GM18502 (cell line): ENCODE data around the gene SPRYD4.
"Not testable (repeated sequence)": the region's sequence is repeated elsewhere in the genome, so short reads cannot be mapped to it uniquely, and the experiment has no call there.

Experiments used
- ATAC-seq: cut with Tn5 transposase; IDR thresholded peaks from one replicate; pipeline ENCODE4 v1.9.1; 2021; ENCODE audit warnings: mild to moderate bottlenecking; ENCODE audit not compliant: unreplicated experiment, poor library complexity

The SPRYD4 gene

DNA sequence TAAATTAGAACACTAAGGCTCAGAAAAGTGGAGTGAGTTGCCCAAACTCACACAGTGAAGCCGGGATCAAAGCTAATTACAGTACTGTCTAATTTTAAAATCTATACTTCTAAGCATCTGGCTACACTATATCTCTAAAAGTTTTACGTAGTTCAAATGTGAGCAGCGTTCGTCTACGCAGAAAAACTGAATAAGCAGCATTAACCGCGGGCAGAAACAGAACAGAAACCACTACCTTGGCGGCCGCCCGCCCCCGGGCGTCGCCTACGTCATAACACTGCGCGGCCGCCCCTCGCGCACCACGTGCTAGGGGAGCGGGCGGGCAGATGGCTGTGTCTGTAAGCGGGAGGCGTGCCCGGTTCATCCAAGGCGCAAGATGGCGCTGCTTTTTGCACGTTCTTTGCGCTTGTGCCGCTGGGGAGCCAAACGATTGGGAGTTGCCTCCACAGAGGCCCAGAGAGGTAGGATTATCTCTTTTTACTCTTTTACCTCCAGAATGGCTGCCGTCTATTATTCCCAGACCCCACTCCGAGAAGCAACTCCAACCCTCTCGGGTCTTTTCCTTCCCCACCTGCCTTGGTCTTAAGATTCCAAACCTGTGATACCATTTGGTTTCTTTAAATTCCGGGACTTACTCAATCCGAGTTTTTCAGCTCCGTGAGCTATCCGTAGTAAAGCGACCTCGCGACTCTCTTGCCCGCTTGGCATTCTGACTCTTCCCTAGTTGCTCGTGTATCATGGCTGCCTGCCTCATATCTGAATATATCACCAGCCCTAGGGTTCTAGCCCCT lies at the start of gene SPRYD4:
Gene SPRYD4 (plus strand): TSS at position 363 of the 791 bp plus-strand sequence. CDS start 14 bp downstream, at position 377.
- ATAC-seq = peak; percentile 84

- no peak for ATAC-seq
Observed at GRCh38 chr12:56420411-56420810, 48.0 kb upstream of the SPRYD4 start.

- ATAC-seq = no peak
Observed at GRCh38 chr12:56425193-56425592, 43.2 kb upstream of the SPRYD4 start.

DNA sequence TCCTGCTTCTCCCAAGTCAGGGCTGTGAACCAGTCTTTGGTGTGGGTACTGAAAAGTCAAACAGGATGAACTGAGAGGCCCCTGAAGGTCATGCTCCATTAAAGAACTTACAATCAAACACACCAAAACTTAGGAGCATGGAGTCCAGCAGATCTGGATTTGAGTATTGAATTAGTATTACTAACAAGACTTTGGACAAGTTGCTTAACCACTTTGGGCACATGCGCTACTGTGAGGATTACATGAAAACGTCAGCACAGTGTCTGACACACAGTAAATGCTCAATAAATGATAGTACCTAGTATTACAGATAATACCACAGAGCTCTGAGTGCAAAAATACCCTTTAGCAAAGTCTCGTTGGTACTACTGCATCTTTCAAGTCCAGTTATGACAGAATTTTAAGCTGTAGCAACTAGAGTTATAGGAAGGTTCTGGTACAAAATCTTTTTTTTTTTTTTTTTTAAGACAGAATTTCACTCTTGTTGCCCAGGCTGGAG lies 42.4 kb upstream of the SPRYD4 start:
- no peak for ATAC-seq

DNA sequence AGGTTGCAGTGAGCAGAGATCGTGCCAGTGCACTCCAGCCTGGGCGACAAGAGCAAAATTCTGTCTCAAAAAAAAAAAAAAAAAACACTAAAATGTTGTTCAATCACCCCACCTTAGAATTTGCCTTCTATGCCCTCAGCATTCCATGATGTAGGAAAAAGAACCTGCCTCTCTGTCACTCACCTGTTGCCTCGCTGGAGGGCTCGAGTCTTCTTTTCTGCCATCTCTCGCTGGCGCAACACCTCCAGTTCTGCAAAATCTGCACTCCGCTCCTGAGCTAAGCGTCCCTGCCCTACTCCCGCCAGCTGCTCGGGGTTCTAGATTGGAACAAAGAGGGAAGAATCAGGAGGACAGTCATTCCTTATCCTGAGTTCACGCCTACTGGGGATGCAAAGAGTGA lies 37.1 kb upstream of the SPRYD4 start:
- ATAC-seq = no peak

GRCh38 chr12:56431850-56432249 lies 36.5 kb upstream of the SPRYD4 start:
- ATAC-seq = no peak

DNA sequence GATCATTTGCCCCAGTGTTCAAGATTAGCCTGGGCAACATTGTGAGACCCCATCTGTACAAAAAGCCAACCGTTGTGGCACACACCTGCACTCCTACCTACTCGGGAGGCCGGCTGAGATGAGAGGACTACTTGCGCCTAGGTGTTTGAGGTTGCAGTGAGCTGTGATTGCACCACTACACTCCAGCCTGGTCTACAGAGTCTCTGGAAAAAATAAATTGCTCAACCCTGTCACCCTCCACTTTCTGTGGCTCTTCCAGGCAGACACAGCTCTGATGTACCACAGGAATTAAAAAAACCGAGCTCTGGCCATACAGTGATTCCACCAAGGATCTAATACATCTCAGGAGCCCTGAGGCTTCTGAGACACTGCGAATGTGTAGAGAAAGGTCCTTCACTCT lies 33.5 kb upstream of the SPRYD4 start:
- ATAC-seq = no peak

- ATAC-seq = no peak
Observed at GRCh38 chr12:56437430-56438176, 30.8 kb upstream of the SPRYD4 start.

DNA sequence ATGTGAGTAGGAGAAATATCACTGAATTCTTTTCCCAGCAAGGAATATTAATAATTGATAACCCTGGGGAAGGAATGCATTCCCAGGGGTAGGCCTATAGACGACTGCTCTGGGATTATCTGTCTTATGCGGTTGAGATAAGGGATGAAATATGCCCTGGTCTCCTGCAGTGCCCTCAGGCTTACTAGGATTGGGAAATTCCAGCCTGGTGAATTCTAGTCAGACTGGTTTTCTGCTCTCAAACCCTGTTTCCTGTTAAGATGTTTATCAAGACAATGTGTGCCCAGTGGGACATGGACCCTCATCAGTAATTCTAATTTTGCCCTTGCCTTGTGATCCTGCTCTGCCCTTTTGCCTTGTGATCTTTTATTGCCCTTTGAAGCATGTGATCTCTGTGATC lies 25.2 kb upstream of the SPRYD4 start:
- ATAC-seq = not testable (repeated sequence)

DNA sequence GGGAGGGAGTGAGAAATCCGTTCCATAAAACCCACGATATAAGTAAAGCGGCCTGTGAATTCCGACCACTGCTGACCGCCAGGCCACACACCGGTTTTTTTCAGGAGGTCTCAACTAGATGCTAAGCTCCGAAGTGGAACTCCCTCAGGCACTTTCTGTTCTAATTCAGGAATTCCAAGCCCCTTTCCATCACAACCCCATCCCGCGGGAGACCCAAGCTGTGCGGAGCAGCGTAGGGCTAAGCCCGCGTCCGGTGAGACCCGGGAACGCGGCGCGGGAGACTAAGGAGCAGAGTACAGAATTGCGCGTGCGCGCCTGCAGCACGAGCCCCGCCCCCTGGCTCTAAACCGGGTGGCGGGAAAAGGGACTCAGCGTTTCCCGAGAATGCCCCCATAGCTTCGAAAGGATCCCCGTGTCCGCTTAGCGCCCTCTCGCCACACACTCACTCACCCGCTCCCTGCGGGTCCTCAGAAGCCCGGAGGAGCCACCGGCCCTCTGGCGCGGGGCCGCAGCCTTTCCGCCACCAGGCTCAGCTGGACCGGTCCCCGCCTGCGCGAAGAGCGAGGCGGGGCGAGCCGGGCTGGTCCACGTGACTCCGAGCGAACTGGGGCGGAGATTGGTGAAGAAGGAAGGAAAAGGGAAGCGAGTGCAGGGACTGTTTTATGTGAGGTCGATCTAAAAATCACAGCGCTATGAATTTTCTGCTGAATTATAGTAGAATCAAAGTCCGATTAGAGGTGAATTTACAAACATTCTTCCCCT lies 19.3 kb upstream of the SPRYD4 start, which contains the start of gene TIMELESS:
Gene TIMELESS (minus strand): TSS at position 567 of the 762 bp plus-strand sequence. CDS start 15,256 bp downstream, outside the sequence.
- peak; percentile 92 for ATAC-seq

- ATAC-seq = no peak
Observed at GRCh38 chr12:56449622-56449984, 18.8 kb upstream of the SPRYD4 start.

GRCh38 chr12:56450241-56450640 lies 18.1 kb upstream of the SPRYD4 start:
- no peak for ATAC-seq

DNA sequence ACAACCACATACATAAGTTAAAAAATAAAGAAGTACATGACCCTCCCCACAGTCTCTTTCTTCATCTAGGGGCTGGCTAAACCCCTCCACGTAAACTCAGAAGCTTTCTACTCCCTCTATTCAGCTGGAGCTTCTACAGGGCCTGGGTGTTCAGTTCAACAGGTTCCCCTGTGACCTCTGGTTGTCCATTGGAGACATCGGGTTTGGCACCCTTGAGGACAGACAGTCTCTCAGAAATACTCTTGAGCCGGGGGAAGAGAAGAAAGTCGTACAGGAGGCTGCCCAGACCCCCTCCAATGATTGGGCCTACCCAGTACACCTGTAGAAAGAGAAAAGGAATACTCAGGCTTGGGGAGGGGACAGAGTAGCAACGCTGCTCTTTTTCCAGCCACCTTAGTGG lies 17.2 kb upstream of the SPRYD4 start:
- no peak for ATAC-seq

DNA sequence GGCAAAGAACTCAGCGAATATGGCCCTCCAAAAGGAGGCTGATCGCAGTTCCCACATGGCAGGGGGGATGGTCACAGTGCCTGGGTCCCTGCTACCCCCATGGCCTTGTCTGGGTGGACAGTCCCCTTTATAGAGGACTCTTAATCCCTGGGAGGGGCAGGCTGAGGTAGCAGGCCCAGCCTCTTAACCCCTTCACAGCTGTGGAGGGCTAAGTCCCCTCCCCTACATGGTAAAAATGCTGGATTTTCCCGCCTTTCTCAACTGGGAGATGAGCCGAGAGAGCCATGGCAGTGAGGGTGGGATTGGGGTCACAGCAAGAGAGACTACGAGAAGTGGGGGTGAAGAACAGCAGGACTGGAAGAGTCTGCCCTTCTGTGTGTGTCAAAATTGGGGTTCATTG lies 13.8 kb upstream of the SPRYD4 start, which contains the start of gene MIP:
Gene MIP (minus strand): TSS at position 101 of the 400 bp plus-strand sequence. CDS start 44 bp downstream, at position 57.
- no peak for ATAC-seq

GRCh38 chr12:56457817-56458216 lies 10.6 kb upstream of the SPRYD4 start:
- no peak for ATAC-seq

- no peak for ATAC-seq
Observed at GRCh38 chr12:56461235-56462159, 6.9 kb upstream of the SPRYD4 start.

DNA sequence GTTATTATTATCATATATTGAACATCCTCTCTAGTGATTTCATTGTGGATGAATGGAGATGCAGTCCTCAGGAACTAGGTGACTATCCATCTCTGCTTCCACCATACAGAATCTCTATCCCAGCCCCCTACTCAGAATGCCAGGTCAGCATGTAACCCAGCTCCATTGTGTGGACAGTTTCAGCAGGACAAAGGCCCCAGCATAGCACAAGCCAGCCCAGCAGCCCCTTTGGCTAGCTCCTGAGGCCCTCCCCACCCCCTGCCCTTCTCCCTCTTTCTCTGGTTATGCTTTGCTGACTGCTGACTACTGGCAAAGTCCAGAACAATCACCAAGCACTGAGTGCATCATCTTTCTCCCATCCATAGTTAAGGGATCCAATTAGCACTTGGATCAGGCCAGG lies 5.8 kb upstream of the SPRYD4 start:
- ATAC-seq = no peak

DNA sequence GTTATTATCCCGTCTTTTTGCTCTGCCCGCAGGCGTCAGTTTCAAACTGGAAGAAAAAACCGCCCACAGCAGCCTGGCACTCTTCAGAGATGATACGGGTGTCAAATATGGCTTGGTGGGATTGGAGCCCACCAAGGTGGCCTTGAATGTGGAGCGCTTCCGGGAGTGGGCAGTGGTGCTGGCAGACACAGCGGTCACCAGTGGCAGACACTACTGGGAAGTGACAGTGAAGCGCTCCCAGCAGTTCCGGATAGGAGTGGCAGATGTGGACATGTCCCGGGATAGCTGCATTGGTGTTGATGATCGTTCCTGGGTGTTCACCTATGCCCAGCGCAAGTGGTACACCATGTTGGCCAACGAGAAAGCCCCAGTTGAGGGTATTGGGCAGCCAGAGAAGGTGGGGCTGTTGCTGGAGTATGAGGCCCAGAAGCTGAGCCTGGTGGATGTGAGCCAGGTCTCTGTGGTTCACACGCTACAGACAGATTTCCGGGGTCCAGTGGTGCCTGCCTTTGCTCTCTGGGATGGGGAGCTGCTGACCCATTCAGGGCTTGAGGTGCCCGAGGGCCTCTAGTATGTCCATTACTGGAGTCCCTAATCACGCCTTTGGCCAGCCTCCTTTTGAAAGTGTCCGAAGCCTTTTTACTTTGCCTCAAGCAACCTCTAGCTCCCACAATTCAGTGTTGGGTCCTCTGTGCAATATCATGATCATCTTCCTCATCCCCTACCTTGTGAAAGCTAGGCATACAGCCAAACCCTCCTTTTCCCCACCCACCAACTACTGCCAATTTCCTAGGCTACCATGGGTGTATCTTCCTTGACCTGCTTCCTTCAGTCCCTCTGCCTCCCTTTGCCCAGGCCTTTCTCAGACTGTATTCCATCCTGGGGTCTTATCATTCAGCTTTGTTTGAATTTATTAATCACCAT lies 891 bp downstream of the SPRYD4 start:
- peak; percentile 40 for ATAC-seq
